H9 (cell line): Measurements from ENCODE around the gene MSI2. TPM values are rescaled to one million over a fixed set of nuclear protein-coding genes. Genes with fewer than 3 reads are reported as not detected.

Source experiments
- DNase-seq: peaks from one replicate; pipeline ENCODE4 v3.0.0-alpha.2; 2017
- H2AFZ ChIP-seq: one replicate; pipeline ENCODE4 v1.6.1; 2013; ENCODE audit warnings: mild to moderate bottlenecking, low read length, control low read depth, moderate library complexity
- H2AK5ac ChIP-seq: 2 replicates; pipeline ENCODE4 v1.6.1; 2013; ENCODE audit warnings: low read length, control low read depth, mixed read lengths; ENCODE audit not compliant: insufficient read length
- H2BK120ac ChIP-seq: one replicate; pipeline ENCODE4 v1.6.1; 2013; ENCODE audit warnings: low read depth, mild to moderate bottlenecking, low read length, control low read depth, inconsistent platforms; ENCODE audit not compliant: poor library complexity, severe bottlenecking
- H2BK12ac ChIP-seq: 2 replicates; pipeline ENCODE4 v1.6.1; 2013; ENCODE audit warnings: low read length, control low read depth, mixed read lengths, low read depth; ENCODE audit not compliant: insufficient read length
- H2BK15ac ChIP-seq: 2 replicates; pipeline ENCODE4 v1.6.1; 2013; ENCODE audit warnings: low read depth, low read length, control low read depth
- H2BK20ac ChIP-seq: one replicate; pipeline ENCODE4 v1.6.1; 2013; ENCODE audit warnings: low read depth, mild to moderate bottlenecking, low read length, control low read depth, inconsistent platforms; ENCODE audit not compliant: poor library complexity, severe bottlenecking
- H2BK5ac ChIP-seq: 2 replicates; pipeline ENCODE4 v1.6.1; 2013; ENCODE audit warnings: low read length, control low read depth, mixed read lengths; ENCODE audit not compliant: insufficient read length
- H3K14ac ChIP-seq: 2 replicates; pipeline ENCODE4 v1.6.1; 2013; ENCODE audit warnings: low read length, control low read depth; ENCODE audit not compliant: insufficient read depth
- H3K18ac ChIP-seq: 2 replicates; pipeline ENCODE4 v1.6.1; 2013; ENCODE audit warnings: low read depth, mild to moderate bottlenecking, mixed read lengths, low read length, control low read depth; ENCODE audit not compliant: insufficient read length
- H3K23ac ChIP-seq: 2 replicates; pipeline ENCODE4 v1.6.1; 2013; ENCODE audit warnings: low read length, control low read depth, mixed read lengths, low read depth; ENCODE audit not compliant: insufficient read length
- H3K23me2 ChIP-seq: 2 replicates; pipeline ENCODE4 v1.6.1; 2013; ENCODE audit warnings: low read depth, mild to moderate bottlenecking, mixed read lengths, low read length, control low read depth; ENCODE audit not compliant: insufficient read length, poor library complexity, severe bottlenecking
- H3K27ac ChIP-seq: 2 replicates; pipeline ENCODE4 v1.5.1; 2013; ENCODE audit warnings: low read length, control low read depth, mixed read lengths, low read depth; ENCODE audit not compliant: insufficient read length
- H3K27me3 ChIP-seq: 2 replicates; pipeline ENCODE4 v1.6.1; 2013; ENCODE audit warnings: low read length, control low read depth, inconsistent platforms; ENCODE audit not compliant: insufficient read depth
- H3K4ac ChIP-seq: 2 replicates; pipeline ENCODE4 v1.6.1; 2013; ENCODE audit warnings: low read depth, mild to moderate bottlenecking, control low read depth, inconsistent platforms, low read length, moderate library complexity
- H3K4me1 ChIP-seq: 2 replicates; pipeline ENCODE4 v1.6.1; 2013; ENCODE audit warnings: low read length, control low read depth, inconsistent platforms; ENCODE audit not compliant: insufficient read depth
- H3K4me2 ChIP-seq: 2 replicates; pipeline ENCODE4 v1.6.1; 2013; ENCODE audit warnings: low read length, control low read depth, mixed read lengths; ENCODE audit not compliant: insufficient read length, insufficient read depth
- H3K56ac ChIP-seq: 2 replicates; pipeline ENCODE4 v1.6.1; 2013; ENCODE audit warnings: low read depth, mild to moderate bottlenecking, mixed read lengths, low read length, control low read depth; ENCODE audit not compliant: insufficient read length
- H3K79me1 ChIP-seq: 2 replicates; pipeline ENCODE4 v1.6.1; 2013; ENCODE audit warnings: low read depth, mild to moderate bottlenecking, moderate library complexity, low read length, control low read depth, inconsistent platforms; ENCODE audit not compliant: insufficient read depth, poor library complexity, severe bottlenecking
- H3K79me2 ChIP-seq: 2 replicates; pipeline ENCODE4 v1.6.1; 2013; ENCODE audit warnings: low read length, control low read depth, inconsistent platforms; ENCODE audit not compliant: insufficient read depth
- H3K9ac ChIP-seq: 2 replicates; pipeline ENCODE4 v1.6.1; 2013; ENCODE audit warnings: low read length, control low read depth, mixed read lengths; ENCODE audit not compliant: insufficient read length; ENCODE audit errors: extremely low read depth
- H3K9me3 ChIP-seq: one replicate; pipeline ENCODE4 v1.6.1; 2013; ENCODE audit warnings: low read depth, low read length, inconsistent platforms; ENCODE audit not compliant: control insufficient read depth
- H3T11ph ChIP-seq: one replicate; pipeline ENCODE4 v1.6.1; 2013; ENCODE audit warnings: mild to moderate bottlenecking, low read length, control low read depth, inconsistent platforms
- H4K20me1 ChIP-seq: one replicate; pipeline ENCODE4 v1.6.1; 2013; ENCODE audit not compliant: control insufficient read depth, insufficient read length, insufficient read depth
- H4K5ac ChIP-seq: 2 replicates; pipeline ENCODE4 v1.6.1; 2013; ENCODE audit warnings: low read depth, mild to moderate bottlenecking, mixed read lengths, low read length, control low read depth; ENCODE audit not compliant: insufficient read length
- H4K8ac ChIP-seq: replicated peaks from 2 replicates; pipeline ENCODE4 v1.6.1; 2013; ENCODE audit warnings: low read length, control low read depth, mixed read lengths, low read depth; ENCODE audit not compliant: insufficient read length
- H4K91ac ChIP-seq: 2 replicates; pipeline ENCODE4 v1.6.1; 2013; ENCODE audit warnings: low read depth, mild to moderate bottlenecking, moderate library complexity, mixed read lengths, low read length, control low read depth; ENCODE audit not compliant: insufficient read length
- H3K27ac Mint-ChIP-seq, 3 experiments: 2 replicates in 2 of 3; 3 replicates in 1 of 3; pipeline ENCODE4 v1.8.0; 2020 to 2021; ENCODE audit warnings: mixed read lengths in 3 of 3, mild to moderate bottlenecking in 1 of 3, moderate library complexity in 1 of 3
- H3K27me3 Mint-ChIP-seq: 2 replicates; pipeline ENCODE4 v1.8.0; 2021; ENCODE audit warnings: low read depth, mild to moderate bottlenecking, moderate library complexity, mixed read lengths
- H3K36me3 Mint-ChIP-seq, 3 experiments: 2 replicates in 2 of 3; 3 replicates in 1 of 3; pipeline ENCODE4 v1.8.0; 2020 to 2021; ENCODE audit warnings: low read depth in 3 of 3, mixed read lengths in 3 of 3; ENCODE audit not compliant: insufficient read depth in 1 of 3
- H3K4me1 Mint-ChIP-seq, 2 experiments: 2 replicates each; pipeline ENCODE4 v1.8.0; 2020; ENCODE audit warnings: mixed read lengths in 2 of 2
- H3K4me3 Mint-ChIP-seq, 2 experiments: 2 replicates in 1 of 2; 3 replicates in 1 of 2; pipeline ENCODE4 v1.8.0; 2020 to 2021; ENCODE audit warnings: mild to moderate bottlenecking in 2 of 2, mixed read lengths in 2 of 2, moderate library complexity in 1 of 2
- H3K9me3 Mint-ChIP-seq, 2 experiments: 2 replicates in 1 of 2; 3 replicates in 1 of 2; pipeline ENCODE4 v1.8.0; 2020; ENCODE audit warnings: mild to moderate bottlenecking in 2 of 2, mixed read lengths in 2 of 2, moderate library complexity in 1 of 2
- CTCF ChIP-seq: fragments of 200-600 bp; sonication (generic); conservative IDR thresholded peaks from 3 replicates; pipeline ENCODE4 v1.8.0; 2021; ENCODE audit warnings: antibody characterized with exemption, mild to moderate bottlenecking
- WGBS: extraction: QIAGEN DNeasy Blood & Tissue Kit; methylation state at CpG from one replicate; pipeline ENCODE4 v1.1.7; 2013; ENCODE audit warnings: missing lambda C conversion rate, low lambda C conversion rate, mixed read lengths; ENCODE audit not compliant: insufficient read length; ENCODE audit errors: extremely low coverage; 5-methylcytosine and 5-hydroxymethylcytosine counted together
- total RNA-seq: library from RNA; stranded (reverse); gene quantifications from 2 replicates; pipeline ENCODE4 v1.2.1, GENCODE V29; 2021

Gene MSI2
- total RNA-seq, 1 experiment from 2014 or later: 98.5 TPM

GRCh38 chr17:57213180-57213825 is 43.0 kb upstream of the MSI2 start:
- no peak for TF ChIP-seq CTCF
- Histone ChIP-seq H3K14ac (no peak overlapping the region), H3K18ac (no peak overlapping the region), H4K91ac (no peak overlapping the region), H4K8ac (no peak overlapping the region), H2AK5ac (no peak overlapping the region), H2AFZ (no peak overlapping the region), H2BK15ac (no peak overlapping the region), H3K9ac (no peak overlapping the region), H2BK12ac (no peak overlapping the region), H3K79me1 (no peaks in the 10 kb centered on the region), H3K27ac (no peak overlapping the region), H4K5ac (no peak overlapping the region), H3K4me1 (no peaks in the 10 kb centered on the region), H3K23me2 (no peaks in the 10 kb centered on the region), H2BK120ac (no peak overlapping the region), H3K4me2 (no peak overlapping the region), H2BK20ac (no peak overlapping the region), H3K27me3 (no peaks in the 10 kb centered on the region), H2BK5ac (no peak overlapping the region), H3K4ac (no peak overlapping the region), H3K56ac (no peak overlapping the region), H3K9me3 (no peaks in the 10 kb centered on the region), H3T11ph (no peak overlapping the region), H4K20me1 (no peaks in the 10 kb centered on the region), H3K23ac (no peak overlapping the region), H3K79me2 (no peaks in the 10 kb centered on the region)
- Mint-ChIP-seq H3K4me1 (peaks cover 0 to 9% of the 10 kb centered on the region in 2 experiments; a peak in 2 of 4 replicates), H3K27ac (no peak overlapping the region), H3K27me3 (0 out of 2 replicates have a peak, but pooled peaks cover 1% of the 10 kb centered on the region), H3K4me3 (no peak overlapping the region), H3K36me3 (peaks cover 0 to 7% (median 2%) of the 10 kb centered on the region in 3 experiments; a peak in 3 of 7 replicates), H3K9me3 (peaks cover 5 to 11% of the 10 kb centered on the region in 2 experiments; a peak in 4 of 5 replicates)
- WGBS: no CpG with 5 or more reads among the region's 5 CpGs
- DNase-seq: no peak
